IMR-90 (cell line): ENCODE measurements around the gene KCNAB1. TPM values are rescaled to one million over a fixed set of nuclear protein-coding genes. Genes with fewer than 3 reads are reported as not detected.
A peak's percentile ranks its signal among the peaks of the same experiment; 100 is the strongest.

ENCODE experiments used
- ATAC-seq: fragments of 200-7000 bp; cut with Tn5 transposase; 2 replicates; pipeline ENCODE4 v1.9.1; 2020; ENCODE audit warnings: low read depth, mild to moderate bottlenecking, moderate library complexity
- BruUV-seq: library from RNA; stranded (reverse); fragments of 400-500 nt; replicated peaks from 2 replicates; lab custom pipeline; 2021; lab: Mats Ljungman, UMichigan
- CTCF ChIA-PET: fragments of 300-600 bp; formaldehyde crosslinking; extraction: SDS; loops from one replicate; lab custom pipeline; 2021; ENCODE audit warnings: antibody characterized with exemption; lab: Yijun Ruan, JAX
- POLR2A ChIA-PET: fragments of 300-600 bp; sonication (Branson Sonifier 250); formaldehyde crosslinking; loops from one replicate; lab custom pipeline; 2022; ENCODE audit warnings: antibody characterized with exemption; ENCODE audit not compliant: unreplicated experiment; lab: Charles Lee
- DNase-seq: peaks from one replicate; pipeline ENCODE4 v3.0.0; 2013
- H2AFZ ChIP-seq: replicated peaks from 2 replicates; pipeline ENCODE3; 2013; ENCODE audit warnings: low read length, mild to moderate bottlenecking; ENCODE audit not compliant: poor library complexity
- H2AK5ac ChIP-seq: 2 replicates; pipeline ENCODE4 v1.6.1; 2013; ENCODE audit warnings: low read depth, low read length, inconsistent platforms
- H2AK9ac ChIP-seq: replicated peaks from 2 replicates; pipeline ENCODE3; 2013; ENCODE audit warnings: mild to moderate bottlenecking, low read depth, low read length, moderate library complexity; ENCODE audit not compliant: poor library complexity
- H2BK120ac ChIP-seq: 2 replicates; pipeline ENCODE4 v1.6.1; 2013; ENCODE audit warnings: low read depth, low read length, inconsistent platforms
- H2BK15ac ChIP-seq: 3 replicates; pipeline ENCODE4 v1.6.1; 2013; ENCODE audit warnings: low read depth, low read length, inconsistent platforms
- H2BK20ac ChIP-seq: 2 replicates; pipeline ENCODE4 v1.6.1; 2013; ENCODE audit warnings: low read depth, mild to moderate bottlenecking, inconsistent platforms, low read length, moderate library complexity
- H2BK5ac ChIP-seq: 2 replicates; pipeline ENCODE4 v1.6.1; 2013; ENCODE audit warnings: mild to moderate bottlenecking, low read depth, low read length, inconsistent platforms; ENCODE audit not compliant: poor library complexity, severe bottlenecking
- H3K14ac ChIP-seq: replicated peaks from 2 replicates; pipeline ENCODE4 v1.6.1; 2013; ENCODE audit warnings: low read depth, low read length, inconsistent platforms
- H3K18ac ChIP-seq: 2 replicates; pipeline ENCODE4 v1.6.1; 2013; ENCODE audit warnings: low read depth, low read length, control low read depth
- H3K23ac ChIP-seq: 2 replicates; pipeline ENCODE4 v1.6.1; 2013; ENCODE audit warnings: low read depth, low read length, inconsistent platforms
- H3K27ac ChIP-seq: 2 replicates; pipeline ENCODE4 v1.5.1; 2013; ENCODE audit warnings: mild to moderate bottlenecking, control low read depth, low read length; ENCODE audit not compliant: insufficient read depth
- H3K27me3 ChIP-seq: 2 replicates; pipeline ENCODE4 v1.6.1; 2013; ENCODE audit warnings: low read length; ENCODE audit not compliant: control insufficient read depth, insufficient read depth
- H3K36me3 ChIP-seq: 2 replicates; pipeline ENCODE4 v1.6.1; 2013; ENCODE audit warnings: low read length, mixed read lengths; ENCODE audit not compliant: control insufficient read depth, insufficient read depth
- H3K4ac ChIP-seq: 2 replicates; pipeline ENCODE4 v1.6.1; 2013; ENCODE audit warnings: low read depth, low read length, inconsistent platforms
- H3K4me1 ChIP-seq: 2 replicates; pipeline ENCODE4 v1.6.1; 2013; ENCODE audit warnings: low read length, mixed read lengths; ENCODE audit not compliant: control insufficient read depth, insufficient read depth
- H3K4me2 ChIP-seq: 2 replicates; pipeline ENCODE4 v1.6.1; 2013; ENCODE audit warnings: low read depth, mild to moderate bottlenecking, control low read depth, low read length, moderate library complexity
- H3K4me3 ChIP-seq: 2 replicates; pipeline ENCODE4 v1.5.1; 2013; ENCODE audit warnings: low read depth, mild to moderate bottlenecking, control low read depth, low read length, moderate library complexity; ENCODE audit not compliant: insufficient read depth
- H3K56ac ChIP-seq: 2 replicates; pipeline ENCODE4 v1.6.1; 2013; ENCODE audit warnings: low read length, inconsistent platforms; ENCODE audit not compliant: insufficient read depth; ENCODE audit errors: extremely low read depth
- H3K79me1 ChIP-seq, 2 experiments: 2 replicates each; pipeline ENCODE4 v1.6.1; 2013; ENCODE audit warnings: low read length in 2 of 2, inconsistent platforms in 1 of 2, low read depth in 1 of 2
- H3K9ac ChIP-seq: 2 replicates; pipeline ENCODE4 v1.6.1; 2013; ENCODE audit warnings: low read depth, low read length, control low read depth
- H3K9me1 ChIP-seq: 2 replicates; pipeline ENCODE4 v1.6.1; 2013; ENCODE audit warnings: low read length, inconsistent platforms; ENCODE audit not compliant: insufficient read depth
- H3K9me3 ChIP-seq: 2 replicates; pipeline ENCODE4 v1.6.1; 2013; ENCODE audit warnings: low read length; ENCODE audit not compliant: control insufficient read depth, insufficient read depth
- H4K20me1 ChIP-seq: 2 replicates; pipeline ENCODE4 v1.6.1; 2013; ENCODE audit warnings: low read length, inconsistent platforms; ENCODE audit not compliant: insufficient read depth
- H4K5ac ChIP-seq: 2 replicates; pipeline ENCODE4 v1.6.1; 2013; ENCODE audit warnings: mild to moderate bottlenecking, low read depth, low read length, control low read depth
- H4K8ac ChIP-seq, 2 experiments: 2 replicates each; pipeline ENCODE4 v1.6.1; 2013; ENCODE audit warnings: low read depth in 2 of 2, low read length in 2 of 2, control low read depth in 1 of 2, inconsistent platforms in 1 of 2
- H4K91ac ChIP-seq: 2 replicates; pipeline ENCODE4 v1.6.1; 2013; ENCODE audit warnings: low read depth, low read length, inconsistent platforms; ENCODE audit not compliant: insufficient read depth
- CEBPB ChIP-seq: IDR thresholded peaks from 2 replicates; pipeline ENCODE4 v1.6.1; 2012; ENCODE audit warnings: low read depth, low read length, improper control_type of control experiment
- MAFK ChIP-seq: IDR thresholded peaks from 2 replicates; pipeline ENCODE4 v1.6.1; 2012; ENCODE audit warnings: low read depth, low read length, improper control_type of control experiment
- WGBS, 2 experiments: methylation state at CpG; one replicate each; pipeline versions ENCODE4 v1.1.5 to v1.1.7; 2013; ENCODE audit warnings: missing lambda C conversion rate in 2 of 2; ENCODE audit not compliant: insufficient read length in 1 of 2; ENCODE audit errors: extremely low coverage in 2 of 2; 5-methylcytosine and 5-hydroxymethylcytosine counted together
- dilution Hi-C: fragments of 300-500 bp; cut with HindIII; formaldehyde crosslinking; loops from one replicate; pipeline ENCODE4 v1.14.3; 2018; ENCODE audit warnings: low sequenced_read_pairs; ENCODE audit not compliant: unreplicated experiment
- in situ Hi-C: fragments of 300-500 bp; cut with MboI; formaldehyde crosslinking; loops from 3 replicates; pipeline ENCODE4 v1.14.3; 2019; ENCODE audit warnings: low sequenced_read_pairs, inconsistent platforms, mixed read lengths
- intact Hi-C: fragments of 100-400 bp; cut with micrococcal nuclease; formaldehyde crosslinking; loops from 2 replicates; pipeline ENCODE4 v1.10.0; 2022
- polyA plus RNA-seq, 3 experiments: library from polyadenylated mRNA; depleted of rRNA; stranded (reverse); fragments of >200 nt; gene quantifications; 2 replicates each; pipeline ENCODE4 v1.2.3, GENCODE V29; 2012; ENCODE audit warnings: low replicate concordance in 1 of 3
- total RNA-seq: library from RNA; depleted of rRNA; stranded (reverse); fragments of >200 nt; gene quantifications from 2 replicates; pipeline ENCODE4 v1.2.3, GENCODE V29; 2012

The KCNAB1 gene
- total and polyA plus RNA-seq, 2 of the 4 experiments (the other 2 are of a cell fraction): under 0.01 to 0.07 TPM

DNA sequence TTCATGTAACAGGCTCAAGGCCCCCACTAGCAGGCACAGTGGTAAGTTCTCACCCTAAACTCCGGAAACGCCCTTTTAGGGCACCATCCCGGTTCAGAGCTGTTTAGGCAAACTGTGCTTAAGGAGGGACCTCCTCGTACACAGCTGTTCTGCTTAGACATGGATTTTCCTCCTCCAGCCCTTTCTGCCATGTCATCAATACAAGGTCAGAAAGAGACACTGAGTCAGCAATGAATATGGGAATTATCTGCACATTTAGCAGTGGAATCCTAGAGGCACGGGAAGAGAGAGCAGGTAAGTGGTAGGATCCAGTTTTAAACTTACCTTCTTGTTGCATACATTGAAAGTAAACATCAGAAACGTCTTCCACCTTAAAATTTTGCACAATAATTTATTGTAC lies 107.3 kb downstream of the KCNAB1 start:
- Histone ChIP-seq H3K4me1 (no peaks in the 10 kb centered on the region), H4K91ac (no peak overlapping the region), H4K5ac (no peak overlapping the region), H4K20me1 (no peaks in the 10 kb centered on the region), H2BK20ac (no peak overlapping the region), H4K8ac (no peak overlapping the region), H2AFZ (no peak overlapping the region), H3K4me3 (no peak overlapping the region), H3K4me2 (no peak overlapping the region), H2BK5ac (no peak overlapping the region), H2AK5ac (no peak overlapping the region), H3K4ac (no peak overlapping the region), H3K9me3 (no peaks in the 10 kb centered on the region), H3K9me1 (no peaks in the 10 kb centered on the region), H3K23ac (no peak overlapping the region), H3K27ac (no peak overlapping the region), H2AK9ac (no peak overlapping the region), H3K27me3 (peaks cover 3% of the 10 kb centered on the region), H2BK120ac (no peak overlapping the region), H3K79me1 (no peaks in the 10 kb centered on the region), H3K36me3 (no peaks in the 10 kb centered on the region), H2BK15ac (no peak overlapping the region), H3K18ac (no peak overlapping the region), H3K9ac (no peak overlapping the region), H3K14ac (no peak overlapping the region), H3K56ac (no peak overlapping the region)
- ChIA-PET CTCF (no interaction called here), POLR2A (no interaction called here)
- intact Hi-C loops (no loop called here), dilution Hi-C loops (no loop called here), in situ Hi-C loops (no loop called here)
- WGBS, 2 experiments: 40% methylated on average over 2 of the region's 6 CpGs; no CpG with 5 or more reads in 1 of the 2 experiments
- no TSS peak for BruUV-seq
- no peak for ATAC-seq
- no peak for DNase-seq
- TF ChIP-seq MAFK: peak; percentile 52
- no peak for TF ChIP-seq CEBPB
